Stomach (tissue), 9 donors: Measurements from ENCODE around the gene MPDU1. TPM values are rescaled to one million over a fixed set of nuclear protein-coding genes. Genes with fewer than 3 reads are reported as not detected.
A peak's percentile ranks its signal among the peaks of the same experiment; 100 is the strongest.
"Not testable (repeated sequence)": the region's sequence is repeated elsewhere in the genome, so short reads cannot be mapped to it uniquely, and the experiment has no call there.

Experiments
- DNase-seq, 2 donors: peaks; one replicate each; pipeline versions ENCODE4 v3.0.0 to v3.0.0-alpha.2; 2013 to 2019
- H3K27ac ChIP-seq, 5 donors: fragments of 200-600 bp in 4 of 5; sonication (generic) in 4 of 5; one replicate each; pipeline ENCODE4 v1.5.1; 2013 to 2019; ENCODE audit warnings: mild to moderate bottlenecking in 1 of 5, moderate library complexity in 1 of 5
- H3K27me3 ChIP-seq, 3 donors: fragments of 200-600 bp; sonication (generic); one replicate each; pipeline ENCODE4 v1.5.1; 2017 to 2019; ENCODE audit warnings: mixed run types in 1 of 3
- H3K36me3 ChIP-seq, 4 donors: fragments of 200-600 bp; sonication (generic); 1 replicate in 3 of 4; 2 replicates in 1 of 4; pipeline ENCODE4 v1.5.1; 2016 to 2019
- H3K4me1 ChIP-seq, 4 donors: fragments of 200-600 bp; sonication (generic); one replicate each; pipeline ENCODE4 v1.5.1; 2016 to 2019
- H3K4me3 ChIP-seq, 4 donors: fragments of 200-600 bp; sonication (generic) in 3 of 4; one replicate each; pipeline ENCODE4 v1.5.1; 2016 to 2019; ENCODE audit warnings: mild to moderate bottlenecking in 1 of 4
- H3K9me3 ChIP-seq, 4 donors: fragments of 200-600 bp; sonication (generic); one replicate each; pipeline ENCODE4 v1.5.1; 2016 to 2019
- CTCF ChIP-seq, 7 experiments: fragments of 450-650 bp in 4 of 7; fragments of 200-600 bp in 3 of 7; sonication (generic) in 3 of 7; IDR thresholded peaks; one replicate each; pipeline ENCODE4 v1.5.1; 2016 to 2019; ENCODE audit warnings: antibody characterized with exemption in 7 of 7, control low read depth in 2 of 7, mild to moderate bottlenecking in 1 of 7
- EP300 ChIP-seq: sonication (generic); formaldehyde crosslinking; IDR thresholded peaks from one replicate; pipeline ENCODE4 v1.6.1; 2017; ENCODE audit warnings: antibody characterized with exemption
- POLR2A ChIP-seq, 4 donors: fragments of 450-650 bp; IDR thresholded peaks; one replicate each; pipeline ENCODE4 v1.6.1; 2016; ENCODE audit warnings: antibody characterized with exemption in 4 of 4, control low read depth in 2 of 4, mild to moderate bottlenecking in 1 of 4, moderate library complexity in 1 of 4
- POLR2AphosphoS5 ChIP-seq, 3 donors: sonication (generic); formaldehyde crosslinking; IDR thresholded peaks; one replicate each; pipeline ENCODE4 v1.6.1; 2016; ENCODE audit warnings: antibody characterized with exemption in 3 of 3
- WGBS, 5 donors: extraction: QIAGEN DNeasy Blood & Tissue Kit in 3 of 5; methylation state at CpG; one replicate each; pipeline versions ENCODE4 v1.1.5 to v1.1.7; 2013 to 2018; 5-methylcytosine and 5-hydroxymethylcytosine counted together
- intact Hi-C: fragments of 100-400 bp; cut with DNase I; formaldehyde crosslinking; loops from one replicate; pipeline ENCODE4 v1.15.1; 2023; ENCODE audit warnings: low total_unique reads
- polyA plus RNA-seq, 3 donors: library from polyadenylated mRNA; stranded (reverse); fragments of 200-250 nt; gene quantifications; one replicate each; pipeline ENCODE4 v1.2.3, GENCODE V29; 2013
- total RNA-seq, 5 donors: library from RNA; depleted of rRNA; stranded (reverse); fragments of >200 nt; gene quantifications; one replicate each; pipeline versions ENCODE4 v1.1.0 to v1.2.3, GENCODE V29; 2014 to 2016
- donor health status: healthy with polysubstance abuse.
- donor health status: Bipolar disorder and iron deficiency.
- donor health status: healthy.

Gene MPDU1
- total and polyA plus RNA-seq, 8 donors = 27.2 to 188 (median 68.3) TPM

- 57 to 69% (median 63%) methylated on average over 5 of the region's 5 CpGs for WGBS, 5 donors
- DNase-seq = no peak
These were observed 35.0 kb downstream of the MPDU1 start for GRCh38 chr17:7618608-7619007.

GRCh38 chr17:7620835-7621234 is 37.2 kb downstream of the MPDU1 start:
- DNase-seq = no peak
- no peak overlapping the region for H3K4me3 ChIP-seq
- no peaks in the 10 kb centered on the region for H3K27me3 ChIP-seq
- H3K27ac ChIP-seq = no peak overlapping the region
- H3K36me3 ChIP-seq = peaks cover 0 to 3% (median 3%) of the 10 kb centered on the region in 4 donors
- H3K9me3 ChIP-seq = no peaks in the 10 kb centered on the region
- intact Hi-C loops = no loop called here
- H3K4me1 ChIP-seq = peaks cover 0 to under 1% (median 0%) of the 10 kb centered on the region in 4 donors
- WGBS, 5 donors = 93 to 95% (median 94%) methylated on average over 8 of the region's 8 CpGs
- TF ChIP-seq POLR2AphosphoS5 (IDR thresholded peaks at IDR 0.05) (no peak), POLR2A (IDR thresholded peaks at IDR 0.05) (no peak), CTCF (IDR thresholded peaks at IDR 0.05) (no peak)

More at GRCh38 chr17:7618608-7619007, 35.0 kb downstream of the MPDU1 start:
- Histone ChIP-seq H3K36me3 (no peaks in the 10 kb centered on the region), H3K27me3 (no peaks in the 10 kb centered on the region), H3K4me1 (peaks cover 1 to 13% (median 8%) of the 10 kb centered on the region in 4 donors), H3K9me3 (no peaks in the 10 kb centered on the region), H3K27ac (no peak overlapping the region), H3K4me3 (no peak overlapping the region)
- intact Hi-C loops = no loop called here
- TF ChIP-seq POLR2A (IDR thresholded peaks at IDR 0.05) (no peak), CTCF (IDR thresholded peaks at IDR 0.05) (no peak), EP300 (no peak), POLR2AphosphoS5 (IDR thresholded peaks at IDR 0.05) (no peak)

GRCh38 chr17:7623661-7624060 is 40.0 kb downstream of the MPDU1 start:
- H3K4me3 ChIP-seq = no peak overlapping the region
- peaks cover 0 to 9% (median 9%) of the 10 kb centered on the region in 4 donors for H3K36me3 ChIP-seq
- 72 to 79% (median 75%) methylated on average over 5 of the region's 5 CpGs for WGBS, 5 donors
- H3K9me3 ChIP-seq = no peaks in the 10 kb centered on the region
- peaks cover 11 to 18% (median 15%) of the 10 kb centered on the region in 4 donors for H3K4me1 ChIP-seq
- TF ChIP-seq POLR2A (IDR thresholded peaks at IDR 0.05) (no peak), EP300 (no peak), POLR2AphosphoS5 (IDR thresholded peaks at IDR 0.05) (no peak), CTCF (IDR thresholded peaks at IDR 0.05) (no peak)
- no peaks in the 10 kb centered on the region for H3K27me3 ChIP-seq
- H3K27ac ChIP-seq = no peak overlapping the region
- DNase-seq = no peak
- intact Hi-C loops = no loop called here

GRCh38 chr17:7625749-7626148 is 42.1 kb downstream of the MPDU1 start:
- intact Hi-C loops, H3K9me3 ChIP-seq, DNase-seq, H3K27me3 ChIP-seq, H3K4me3 ChIP-seq, H3K27ac ChIP-seq, H3K36me3 ChIP-seq: not testable (repeated sequence)
- 91 to 99% (median 98%) methylated on average over 16 of the region's 16 CpGs for WGBS, 5 donors
- peaks cover 11 to 18% (median 15%) of the 10 kb centered on the region in 4 donors for H3K4me1 ChIP-seq

- no peak for TF ChIP-seq EP300
- TF ChIP-seq POLR2A (IDR thresholded peaks at IDR 0.05) = no peak
- TF ChIP-seq CTCF (IDR thresholded peaks at IDR 0.05) = no peak
- TF ChIP-seq POLR2AphosphoS5 (IDR thresholded peaks at IDR 0.05) = no peak
- Histone ChIP-seq H3K4me1 (peaks cover 11 to 18% (median 15%) of the 10 kb centered on the region in 4 donors), H3K4me3 (peak overlapping the region in 2 of 4 donors; percentile 69 to 80), H3K27ac (peak overlapping the region in 2 of 5 donors; percentile 93 to 96), H3K27me3 (no peaks in the 10 kb centered on the region), H3K36me3 (peaks cover 0 to 9% (median 9%) of the 10 kb centered on the region in 4 donors), H3K9me3 (no peaks in the 10 kb centered on the region)
- WGBS, 5 donors = 80 to 89% (median 85%) methylated on average over 7 of the region's 7 CpGs
- DNase-seq = no peak
- intact Hi-C loops = no loop called here
These were observed 42.7 kb downstream of the MPDU1 start for GRCh38 chr17:7626307-7626706.
